Stimulated activated naive CD4-positive, alpha-beta T cell treated with Interleukin-2 at 50 U/mL for 16 hours (primary cell): ENCODE data around the gene RNASE2.
"Not testable (repeated sequence)": the region's sequence is repeated elsewhere in the genome, so short reads cannot be mapped to it uniquely, and the experiment has no call there.

Experiments used
- DNase-seq: peaks from one replicate; lab custom pipeline; 2025; lab: John Stamatoyannopoulos, UW

The RNASE2 gene

GRCh38 chr14:20982646-20983369, 27.5 kb downstream of the RNASE2 start:
- no peak for DNase-seq

DNA sequence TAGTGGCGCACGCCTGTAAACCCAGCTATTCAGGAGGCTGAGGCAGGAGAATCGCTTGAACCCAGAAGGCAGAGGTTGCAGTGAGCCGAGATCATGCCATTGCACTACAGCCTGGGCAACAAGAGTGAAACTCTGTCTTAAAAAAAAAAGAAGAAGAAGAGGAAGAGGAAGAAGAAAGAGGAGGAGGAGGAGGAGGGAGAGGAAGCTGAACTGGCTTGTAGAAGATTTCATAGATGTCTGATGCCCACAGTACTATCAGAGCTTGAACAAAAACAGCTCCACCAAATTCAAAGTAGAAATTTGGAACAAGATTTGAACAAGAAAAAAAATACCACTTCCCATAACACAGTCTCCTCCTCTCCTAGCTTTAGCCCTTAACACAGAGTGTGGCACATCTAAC, 30.4 kb downstream of the RNASE2 start:
- DNase-seq = not testable (repeated sequence)

DNA sequence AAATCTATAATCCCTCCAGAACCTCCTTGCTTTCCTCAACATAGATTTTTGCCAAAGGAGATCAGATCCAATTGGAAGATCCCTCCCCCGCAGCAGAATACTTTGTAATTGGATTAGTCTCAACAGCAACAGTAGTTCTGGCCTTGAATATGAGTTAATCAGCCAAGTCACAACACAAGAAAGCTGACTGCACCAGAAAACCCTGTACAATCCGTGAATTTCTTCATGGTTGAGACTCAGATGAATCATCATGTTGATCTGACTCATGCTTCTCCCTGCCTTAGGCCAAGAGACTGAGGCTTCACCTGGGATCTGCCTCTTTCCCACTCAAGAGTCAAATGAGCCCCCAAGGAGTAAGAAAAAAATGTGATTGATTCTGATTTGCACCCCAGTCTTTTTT, 31.5 kb downstream of the RNASE2 start:
- DNase-seq = no peak

DNA sequence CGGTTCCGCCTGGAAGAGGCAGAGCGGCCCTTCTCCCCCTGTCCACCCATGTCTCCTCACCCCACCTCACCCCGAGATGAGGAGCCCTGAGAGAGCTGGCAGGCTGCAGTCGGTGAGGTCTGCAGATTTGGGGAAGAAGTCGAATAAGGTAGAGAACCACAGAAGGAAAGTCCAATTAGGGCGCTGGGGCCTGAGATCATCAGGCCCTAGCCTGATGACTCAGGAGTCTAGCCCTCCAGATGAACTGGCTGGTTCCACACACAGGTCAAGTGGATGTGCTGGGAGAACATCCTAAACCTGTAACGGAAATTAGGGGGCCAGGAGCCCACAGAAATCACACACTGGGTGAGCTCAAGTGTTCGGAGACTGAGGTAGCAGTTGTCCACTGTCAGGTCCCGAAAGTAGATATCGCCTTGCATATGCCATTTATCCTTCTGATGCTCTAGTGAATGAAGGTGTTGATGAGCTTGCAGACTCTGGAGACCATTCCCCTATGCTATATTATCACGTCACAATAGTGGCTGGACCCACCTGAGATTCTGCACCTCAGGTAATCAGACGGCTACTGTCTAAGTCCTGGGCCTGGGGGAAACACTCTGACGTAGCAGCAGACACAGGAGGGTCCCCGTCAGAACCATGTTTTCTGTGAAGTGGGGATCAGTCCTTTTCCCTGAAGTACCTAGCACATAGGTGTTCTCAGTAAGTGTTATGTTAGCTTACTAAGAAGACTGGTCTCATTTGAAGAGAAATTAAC, 33.6 kb downstream of the RNASE2 start:
- DNase-seq = no peak

DNA sequence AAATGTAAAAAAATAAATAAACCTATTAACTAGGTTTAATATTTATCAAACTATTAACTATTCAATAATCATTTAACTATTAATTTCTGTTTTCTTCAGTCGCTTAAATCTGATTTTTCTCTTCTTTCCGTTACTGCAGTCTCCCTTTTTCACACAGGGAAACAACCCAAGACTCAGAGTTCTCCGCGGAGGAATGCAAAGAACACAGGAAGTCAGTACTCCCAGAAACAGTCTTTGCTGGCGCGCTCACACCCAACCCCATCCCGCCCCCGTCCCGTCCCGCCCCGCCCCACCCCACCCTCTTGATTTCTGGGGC, 34.1 kb downstream of the RNASE2 start:
- no peak for DNase-seq

DNA sequence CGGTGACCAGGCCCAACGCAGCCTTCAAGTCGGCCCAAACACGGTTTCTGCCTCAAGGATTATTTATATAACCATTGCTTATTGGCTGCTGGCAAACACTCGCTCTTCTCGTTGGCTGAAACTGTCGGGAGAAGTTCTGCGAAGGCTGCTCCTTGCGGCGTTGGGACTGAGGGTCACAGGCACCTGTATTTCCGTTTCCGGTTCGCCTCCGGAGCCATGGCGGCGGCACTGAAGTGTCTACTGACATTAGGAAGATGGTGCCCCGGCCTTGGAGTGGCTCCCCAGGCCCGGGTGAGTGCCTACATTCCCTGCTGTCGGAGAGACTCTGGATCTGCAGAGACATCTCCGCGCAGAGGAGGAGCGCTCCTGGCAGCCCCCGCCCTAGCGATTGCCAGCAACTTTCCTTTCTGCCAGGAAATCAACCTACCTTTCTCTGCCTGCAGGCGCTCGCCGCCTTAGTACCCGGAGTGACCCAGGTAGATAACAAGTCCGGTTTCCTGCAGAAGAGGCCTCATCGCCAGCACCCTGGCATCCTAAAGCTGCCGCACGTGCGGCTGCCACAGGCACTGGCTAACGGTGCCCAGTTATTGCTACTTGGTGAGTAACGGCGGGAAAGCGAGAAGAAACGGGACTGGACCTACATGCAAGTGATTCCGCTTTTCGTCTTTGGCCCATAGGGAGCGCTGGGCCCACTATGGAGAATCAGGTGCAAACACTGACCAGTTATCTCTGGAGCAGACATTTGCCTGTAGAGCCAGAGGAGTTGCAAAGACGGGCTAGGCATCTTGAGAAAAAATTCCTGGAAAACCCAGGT, 34.7 kb downstream of the RNASE2 start, which contains the start of gene METTL17:
Gene METTL17 (plus strand): TSS at position 194 of the 814 bp plus-strand sequence. CDS start 23 bp downstream, at position 217.
- peak; percentile 86 for DNase-seq

DNA sequence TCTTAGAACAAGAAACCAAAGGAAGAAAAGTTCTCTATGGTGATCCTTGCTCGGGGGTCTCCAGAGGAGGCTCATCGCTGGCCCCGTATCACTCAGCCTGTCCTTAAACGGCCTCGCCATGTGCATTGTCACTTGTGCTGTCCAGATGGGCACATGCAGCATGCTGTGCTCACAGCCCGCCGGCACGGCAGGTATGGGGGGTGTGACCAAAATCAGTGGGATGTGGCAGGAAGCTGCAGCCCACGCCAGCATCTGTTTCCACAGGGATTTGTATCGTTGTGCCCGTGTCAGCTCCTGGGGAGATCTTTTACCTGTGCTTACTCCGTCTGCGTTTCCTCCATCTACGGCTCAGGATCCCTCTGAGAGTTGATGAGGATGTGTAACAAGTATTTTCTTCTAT, 41.2 kb downstream of the RNASE2 start:
- no peak for DNase-seq

DNA sequence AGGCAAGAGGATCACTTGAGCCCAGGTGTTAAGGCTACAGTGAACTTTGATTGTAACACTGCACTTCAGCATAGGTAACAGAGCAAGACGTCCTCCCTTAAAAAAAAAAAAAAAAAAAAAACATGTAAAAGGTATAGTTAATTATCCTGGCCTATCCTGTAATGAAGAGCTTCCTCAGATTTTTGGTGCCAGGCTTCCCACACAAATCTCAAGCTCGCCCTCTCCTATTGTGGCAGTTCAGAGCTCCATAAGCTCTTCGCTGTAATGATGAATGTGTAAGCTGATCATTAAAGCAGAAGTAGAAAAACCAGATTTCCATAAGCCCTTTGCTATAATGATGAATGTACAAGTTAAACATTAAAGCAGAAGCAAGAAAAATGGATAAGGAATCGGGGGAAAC, 41.8 kb downstream of the RNASE2 start:
- no peak for DNase-seq

- DNase-seq = no peak
Observed at GRCh38 chr14:20997564-20997963, 42.3 kb downstream of the RNASE2 start.

- DNase-seq = no peak
Observed at GRCh38 chr14:20998139-20998538, 42.9 kb downstream of the RNASE2 start.

GRCh38 chr14:20998674-20999366, 43.5 kb downstream of the RNASE2 start, which contains the start of gene SLC39A2:
TSS of gene SLC39A2 (plus strand) at chr14:20999293. CDS start at chr14:20999447, 154 bp downstream.
- no peak for DNase-seq

- no peak for DNase-seq
Observed at GRCh38 chr14:20999591-20999990, 44.3 kb downstream of the RNASE2 start.

DNA sequence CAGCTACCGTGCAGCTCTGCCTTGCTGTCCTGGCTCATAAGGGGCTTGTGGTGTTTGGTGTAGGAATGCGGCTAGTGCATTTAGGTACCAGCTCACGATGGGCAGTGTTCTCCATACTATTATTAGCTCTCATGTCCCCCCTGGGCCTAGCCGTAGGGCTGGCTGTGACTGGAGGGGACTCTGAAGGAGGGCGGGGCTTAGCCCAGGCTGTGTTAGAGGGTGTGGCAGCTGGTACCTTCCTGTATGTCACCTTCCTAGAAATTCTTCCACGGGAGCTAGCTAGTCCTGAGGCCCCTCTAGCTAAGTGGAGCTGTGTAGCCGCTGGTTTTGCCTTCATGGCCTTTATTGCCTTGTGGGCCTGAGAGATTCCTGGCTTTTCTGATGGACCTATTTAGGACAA, 45.9 kb downstream of the RNASE2 start:
- DNase-seq = no peak

DNA sequence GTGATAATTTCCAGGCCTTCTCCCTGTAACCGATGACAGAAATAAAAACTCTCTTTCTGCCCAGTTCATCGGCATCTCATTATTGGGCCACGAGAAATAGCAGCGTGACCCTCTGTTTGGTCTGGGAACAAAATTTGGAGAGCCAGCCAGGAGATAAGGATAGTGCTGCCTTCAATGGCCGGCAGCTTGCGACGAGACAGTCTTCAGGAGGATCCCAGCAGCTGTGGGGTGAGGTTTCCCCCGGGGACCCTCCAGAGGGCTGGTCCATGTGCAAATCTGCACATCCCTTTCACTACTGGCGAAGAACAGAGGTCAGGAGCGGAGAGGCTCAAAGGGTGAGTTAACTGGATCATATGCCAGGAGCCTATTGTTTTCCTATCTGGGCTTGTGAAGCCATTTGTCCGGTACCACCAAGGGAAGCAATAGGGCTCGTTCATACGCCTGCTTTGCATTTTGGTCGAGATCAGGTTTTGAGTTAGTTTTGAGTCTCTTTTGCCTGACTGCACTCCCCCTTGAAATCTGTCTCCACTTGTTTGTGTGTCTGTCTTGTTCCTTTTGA, 48.6 kb downstream of the RNASE2 start:
- DNase-seq = no peak
